ENCODE results near the gene SESTD1. TPM values are rescaled to one million over a fixed set of nuclear protein-coding genes. Genes with fewer than 3 reads are reported as not detected.

The SESTD1 gene
- total and polyA plus RNA-seq, 2 of the 13 experiments (the other 11 are each of a cell fraction or from before 2014, with no cell fraction given): 74.4 to 101 TPM

DNA sequence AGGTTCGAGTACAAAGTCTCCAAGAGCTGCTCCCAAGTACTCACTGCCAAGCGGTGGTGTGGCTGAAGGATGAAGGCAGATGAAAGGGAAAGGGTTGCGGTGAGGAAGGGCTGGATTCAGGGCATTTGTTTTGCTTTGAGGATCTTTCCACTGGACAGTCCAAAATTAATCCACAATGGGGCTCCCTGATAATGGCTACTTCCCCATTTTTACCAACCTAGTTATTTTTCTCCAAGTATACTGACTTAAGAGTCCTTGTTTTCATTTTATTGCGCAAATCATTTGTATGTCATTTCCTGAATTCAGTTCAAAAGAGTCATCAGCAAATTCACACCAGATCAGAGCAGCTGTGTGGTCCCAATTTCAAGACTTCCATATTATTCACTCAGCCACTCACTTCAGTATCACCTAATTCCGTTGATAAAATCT lies 464 bp upstream of the SESTD1 start (continued):
- no peak for TF ChIP-seq ZNF484 (CRISPR knock-in tag; IDR thresholded peaks at IDR 0.05; ENCODE audit: borderline replicate concordance, low read depth)
- TF ChIP-seq TP53 (CRISPR knock-in tag; conservative IDR thresholded peaks at IDR 0.05): no peak
- peak; percentile 89 for TF ChIP-seq ZMYM3 (CRISPR knock-in tag; IDR thresholded peaks at IDR 0.05)
- no peak; the same call in 1 of the 2 replicates for TF ChIP-seq SPEN (CRISPR knock-in tag; IDR thresholded peaks at IDR 0.05; ENCODE audit: low read depth)
- TF ChIP-seq ZKSCAN8 (CRISPR knock-in tag; IDR thresholded peaks at IDR 0.05; ENCODE audit: borderline replicate concordance): no peak
- TF ChIP-seq ETV5 (CRISPR knock-in tag; IDR thresholded peaks at IDR 0.05; ENCODE audit: borderline replicate concordance): no peak
- TF ChIP-seq, protein P1, sequence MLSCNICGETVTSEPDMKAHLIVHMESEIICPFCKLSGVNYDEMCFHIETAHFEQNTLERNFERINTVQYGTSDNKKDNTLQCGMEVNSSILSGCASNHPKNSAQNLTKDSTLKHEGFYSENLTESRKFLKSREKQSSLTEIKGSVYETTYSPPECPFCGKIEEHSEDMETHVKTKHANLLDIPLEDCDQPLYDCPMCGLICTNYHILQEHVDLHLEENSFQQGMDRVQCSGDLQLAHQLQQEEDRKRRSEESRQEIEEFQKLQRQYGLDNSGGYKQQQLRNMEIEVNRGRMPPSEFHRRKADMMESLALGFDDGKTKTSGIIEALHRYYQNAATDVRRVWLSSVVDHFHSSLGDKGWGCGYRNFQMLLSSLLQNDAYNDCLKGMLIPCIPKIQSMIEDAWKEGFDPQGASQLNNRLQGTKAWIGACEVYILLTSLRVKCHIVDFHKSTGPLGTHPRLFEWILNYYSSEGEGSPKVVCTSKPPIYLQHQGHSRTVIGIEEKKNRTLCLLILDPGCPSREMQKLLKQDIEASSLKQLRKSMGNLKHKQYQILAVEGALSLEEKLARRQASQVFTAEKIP (CRISPR knock-in tag; IDR thresholded peaks at IDR 0.05; ENCODE audit: borderline replicate concordance): no peak
- no peak for TF ChIP-seq ZNF776 (CRISPR knock-in tag; IDR thresholded peaks at IDR 0.05)
- no peak for TF ChIP-seq FOXK2 (IDR thresholded peaks at IDR 0.05)
- TF ChIP-seq ZMYM4 (CRISPR knock-in tag; IDR thresholded peaks at IDR 0.05): no peak
- no peak for TF ChIP-seq ZNF138 (CRISPR knock-in tag; IDR thresholded peaks at IDR 0.05; ENCODE audit: low read depth)
- no peak for TF ChIP-seq ZBTB21 (CRISPR knock-in tag; IDR thresholded peaks at IDR 0.05)
- no peak for TF ChIP-seq ZFP41 (CRISPR knock-in tag; IDR thresholded peaks at IDR 0.05; ENCODE audit: borderline replicate concordance)
- no peak; the same call in 1 of the 2 replicates for TF ChIP-seq ZNF746 (CRISPR knock-in tag; IDR thresholded peaks at IDR 0.05)
- TF ChIP-seq, protein P2, sequence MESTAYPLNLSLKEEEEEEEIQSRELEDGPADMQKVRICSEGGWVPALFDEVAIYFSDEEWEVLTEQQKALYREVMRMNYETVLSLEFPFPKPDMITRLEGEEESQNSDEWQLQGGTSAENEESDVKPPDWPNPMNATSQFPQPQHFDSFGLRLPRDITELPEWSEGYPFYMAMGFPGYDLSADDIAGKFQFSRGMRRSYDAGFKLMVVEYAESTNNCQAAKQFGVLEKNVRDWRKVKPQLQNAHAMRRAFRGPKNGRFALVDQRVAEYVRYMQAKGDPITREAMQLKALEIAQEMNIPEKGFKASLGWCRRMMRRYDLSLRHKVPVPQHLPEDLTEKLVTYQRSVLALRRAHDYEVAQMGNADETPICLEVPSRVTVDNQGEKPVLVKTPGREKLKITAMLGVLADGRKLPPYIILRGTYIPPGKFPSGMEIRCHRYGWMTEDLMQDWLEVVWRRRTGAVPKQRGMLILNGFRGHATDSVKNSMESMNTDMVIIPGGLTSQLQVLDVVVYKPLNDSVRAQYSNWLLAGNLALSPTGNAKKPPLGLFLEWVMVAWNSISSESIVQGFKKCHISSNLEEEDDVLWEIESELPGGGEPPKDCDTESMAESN (CRISPR knock-in tag; conservative IDR thresholded peaks at IDR 0.05): no peak
- no peak for TF ChIP-seq MIER2 (CRISPR knock-in tag; IDR thresholded peaks at IDR 0.05)
- TF ChIP-seq TBX2 (CRISPR knock-in tag; IDR thresholded peaks at IDR 0.05; ENCODE audit: borderline replicate concordance): no peak
- TF ChIP-seq, protein P3, sequence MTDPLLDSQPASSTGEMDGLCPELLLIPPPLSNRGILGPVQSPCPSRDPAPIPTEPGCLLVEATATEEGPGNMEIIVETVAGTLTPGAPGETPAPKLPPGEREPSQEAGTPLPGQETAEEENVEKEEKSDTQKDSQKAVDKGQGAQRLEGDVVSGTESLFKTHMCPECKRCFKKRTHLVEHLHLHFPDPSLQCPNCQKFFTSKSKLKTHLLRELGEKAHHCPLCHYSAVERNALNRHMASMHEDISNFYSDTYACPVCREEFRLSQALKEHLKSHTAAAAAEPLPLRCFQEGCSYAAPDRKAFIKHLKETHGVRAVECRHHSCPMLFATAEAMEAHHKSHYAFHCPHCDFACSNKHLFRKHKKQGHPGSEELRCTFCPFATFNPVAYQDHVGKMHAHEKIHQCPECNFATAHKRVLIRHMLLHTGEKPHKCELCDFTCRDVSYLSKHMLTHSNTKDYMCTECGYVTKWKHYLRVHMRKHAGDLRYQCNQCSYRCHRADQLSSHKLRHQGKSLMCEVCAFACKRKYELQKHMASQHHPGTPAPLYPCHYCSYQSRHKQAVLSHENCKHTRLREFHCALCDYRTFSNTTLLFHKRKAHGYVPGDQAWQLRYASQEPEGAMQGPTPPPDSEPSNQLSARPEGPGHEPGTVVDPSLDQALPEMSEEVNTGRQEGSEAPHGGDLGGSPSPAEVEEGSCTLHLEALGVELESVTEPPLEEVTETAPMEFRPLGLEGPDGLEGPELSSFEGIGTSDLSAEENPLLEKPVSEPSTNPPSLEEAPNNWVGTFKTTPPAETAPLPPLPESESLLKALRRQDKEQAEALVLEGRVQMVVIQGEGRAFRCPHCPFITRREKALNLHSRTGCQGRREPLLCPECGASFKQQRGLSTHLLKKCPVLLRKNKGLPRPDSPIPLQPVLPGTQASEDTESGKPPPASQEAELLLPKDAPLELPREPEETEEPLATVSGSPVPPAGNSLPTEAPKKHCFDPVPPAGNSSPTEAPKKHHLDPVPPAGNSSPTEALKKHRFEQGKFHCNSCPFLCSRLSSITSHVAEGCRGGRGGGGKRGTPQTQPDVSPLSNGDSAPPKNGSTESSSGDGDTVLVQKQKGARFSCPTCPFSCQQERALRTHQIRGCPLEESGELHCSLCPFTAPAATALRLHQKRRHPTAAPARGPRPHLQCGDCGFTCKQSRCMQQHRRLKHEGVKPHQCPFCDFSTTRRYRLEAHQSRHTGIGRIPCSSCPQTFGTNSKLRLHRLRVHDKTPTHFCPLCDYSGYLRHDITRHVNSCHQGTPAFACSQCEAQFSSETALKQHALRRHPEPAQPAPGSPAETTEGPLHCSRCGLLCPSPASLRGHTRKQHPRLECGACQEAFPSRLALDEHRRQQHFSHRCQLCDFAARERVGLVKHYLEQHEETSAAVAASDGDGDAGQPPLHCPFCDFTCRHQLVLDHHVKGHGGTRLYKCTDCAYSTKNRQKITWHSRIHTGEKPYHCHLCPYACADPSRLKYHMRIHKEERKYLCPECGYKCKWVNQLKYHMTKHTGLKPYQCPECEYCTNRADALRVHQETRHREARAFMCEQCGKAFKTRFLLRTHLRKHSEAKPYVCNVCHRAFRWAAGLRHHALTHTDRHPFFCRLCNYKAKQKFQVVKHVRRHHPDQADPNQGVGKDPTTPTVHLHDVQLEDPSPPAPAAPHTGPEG (CRISPR knock-in tag; IDR thresholded peaks at IDR 0.05): no peak
- TF ChIP-seq, protein P4, sequence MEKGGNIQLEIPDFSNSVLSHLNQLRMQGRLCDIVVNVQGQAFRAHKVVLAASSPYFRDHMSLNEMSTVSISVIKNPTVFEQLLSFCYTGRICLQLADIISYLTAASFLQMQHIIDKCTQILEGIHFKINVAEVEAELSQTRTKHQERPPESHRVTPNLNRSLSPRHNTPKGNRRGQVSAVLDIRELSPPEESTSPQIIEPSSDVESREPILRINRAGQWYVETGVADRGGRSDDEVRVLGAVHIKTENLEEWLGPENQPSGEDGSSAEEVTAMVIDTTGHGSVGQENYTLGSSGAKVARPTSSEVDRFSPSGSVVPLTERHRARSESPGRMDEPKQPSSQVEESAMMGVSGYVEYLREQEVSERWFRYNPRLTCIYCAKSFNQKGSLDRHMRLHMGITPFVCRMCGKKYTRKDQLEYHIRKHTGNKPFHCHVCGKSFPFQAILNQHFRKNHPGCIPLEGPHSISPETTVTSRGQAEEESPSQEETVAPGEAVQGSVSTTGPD (CRISPR knock-in tag; IDR thresholded peaks at IDR 0.05): no peak

All from HepG2 (cell line).